AG10803 (cell line): ENCODE measurements around the gene XRRA1.

Experiments
- DNase-seq: peaks from one replicate; pipeline ENCODE4 v3.0.0; 2010; ENCODE audit warnings: low read depth
- H3K4me3 ChIP-seq: 2 replicates; pipeline ENCODE4 v1.5.1; 2011; ENCODE audit warnings: mild to moderate bottlenecking, low read length, control low read depth
- TF ChIP-seq, protein P1 (sequence below): conservative IDR thresholded peaks from 2 replicates; pipeline ENCODE4 v1.5.1; 2011; ENCODE audit warnings: mild to moderate bottlenecking, low read length, control low read depth, inconsistent platforms

Gene XRRA1

DNA sequence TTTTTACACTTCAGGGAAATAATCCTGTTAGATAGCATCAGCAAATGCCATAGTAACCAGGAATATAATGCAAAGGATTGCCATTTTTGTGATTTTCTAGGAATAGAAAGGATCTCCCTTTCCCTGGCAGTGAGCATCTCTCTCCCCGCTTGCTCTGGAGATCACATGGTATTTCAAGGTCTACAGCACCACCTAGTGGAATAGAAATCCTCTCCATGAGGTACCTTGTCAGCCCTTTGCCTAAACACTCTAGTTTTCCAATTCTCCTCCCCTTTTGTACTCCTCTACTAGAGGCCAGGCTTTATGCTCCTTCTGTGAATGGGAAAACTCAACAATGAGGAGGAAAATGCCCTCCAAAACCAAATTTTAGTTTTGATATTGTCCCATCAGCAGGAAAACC lies 78.4 kb downstream of the XRRA1 start:
- TF ChIP-seq, protein P1, sequence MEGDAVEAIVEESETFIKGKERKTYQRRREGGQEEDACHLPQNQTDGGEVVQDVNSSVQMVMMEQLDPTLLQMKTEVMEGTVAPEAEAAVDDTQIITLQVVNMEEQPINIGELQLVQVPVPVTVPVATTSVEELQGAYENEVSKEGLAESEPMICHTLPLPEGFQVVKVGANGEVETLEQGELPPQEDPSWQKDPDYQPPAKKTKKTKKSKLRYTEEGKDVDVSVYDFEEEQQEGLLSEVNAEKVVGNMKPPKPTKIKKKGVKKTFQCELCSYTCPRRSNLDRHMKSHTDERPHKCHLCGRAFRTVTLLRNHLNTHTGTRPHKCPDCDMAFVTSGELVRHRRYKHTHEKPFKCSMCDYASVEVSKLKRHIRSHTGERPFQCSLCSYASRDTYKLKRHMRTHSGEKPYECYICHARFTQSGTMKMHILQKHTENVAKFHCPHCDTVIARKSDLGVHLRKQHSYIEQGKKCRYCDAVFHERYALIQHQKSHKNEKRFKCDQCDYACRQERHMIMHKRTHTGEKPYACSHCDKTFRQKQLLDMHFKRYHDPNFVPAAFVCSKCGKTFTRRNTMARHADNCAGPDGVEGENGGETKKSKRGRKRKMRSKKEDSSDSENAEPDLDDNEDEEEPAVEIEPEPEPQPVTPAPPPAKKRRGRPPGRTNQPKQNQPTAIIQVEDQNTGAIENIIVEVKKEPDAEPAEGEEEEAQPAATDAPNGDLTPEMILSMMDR = peak; percentile 36
- no peak overlapping the region for H3K4me3 ChIP-seq
- DNase-seq = peak; percentile 34

DNA sequence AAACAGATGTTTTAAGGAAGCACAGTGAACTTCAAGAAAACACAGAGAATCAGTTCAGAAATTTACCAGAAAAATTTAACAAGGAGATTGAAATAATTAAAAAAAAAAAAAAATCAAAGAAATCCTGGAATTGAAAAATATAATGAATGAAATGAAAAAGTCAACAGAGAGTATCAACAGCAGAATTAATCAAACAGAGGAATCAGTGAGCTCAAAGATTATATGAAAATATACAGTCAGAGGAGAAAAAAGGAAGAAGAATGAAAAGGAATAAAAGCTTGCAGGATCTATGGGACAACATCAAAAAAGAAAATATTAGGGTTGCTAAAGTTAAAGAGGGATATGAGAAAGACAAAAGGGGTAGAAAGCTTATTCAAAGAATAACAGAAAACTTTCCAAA lies 82.3 kb downstream of the XRRA1 start:
- H3K4me3 ChIP-seq = no peak overlapping the region
- TF ChIP-seq, protein P1 = no peak
- DNase-seq = no peak

DNA sequence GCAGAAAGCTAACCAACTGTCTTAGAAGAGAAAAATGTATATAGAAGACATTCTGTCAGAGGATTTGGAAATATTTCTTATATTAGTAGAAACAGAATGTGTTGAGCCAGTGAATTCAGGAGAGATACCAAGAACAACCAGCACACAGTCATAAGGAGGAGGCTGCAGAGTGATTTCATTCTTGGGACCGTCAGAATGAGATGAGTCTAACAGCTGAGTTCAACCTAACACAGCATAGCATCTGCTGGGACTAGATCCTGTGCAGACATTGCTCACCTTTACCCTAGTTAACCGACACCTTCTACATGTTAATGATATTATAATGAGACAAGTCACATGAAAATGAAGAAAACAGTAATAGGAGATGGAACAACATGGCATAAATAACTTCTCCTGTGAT lies 85.5 kb downstream of the XRRA1 start:
- DNase-seq = no peak
- TF ChIP-seq, protein P1 = no peak
- H3K4me3 ChIP-seq = no peak overlapping the region

DNA sequence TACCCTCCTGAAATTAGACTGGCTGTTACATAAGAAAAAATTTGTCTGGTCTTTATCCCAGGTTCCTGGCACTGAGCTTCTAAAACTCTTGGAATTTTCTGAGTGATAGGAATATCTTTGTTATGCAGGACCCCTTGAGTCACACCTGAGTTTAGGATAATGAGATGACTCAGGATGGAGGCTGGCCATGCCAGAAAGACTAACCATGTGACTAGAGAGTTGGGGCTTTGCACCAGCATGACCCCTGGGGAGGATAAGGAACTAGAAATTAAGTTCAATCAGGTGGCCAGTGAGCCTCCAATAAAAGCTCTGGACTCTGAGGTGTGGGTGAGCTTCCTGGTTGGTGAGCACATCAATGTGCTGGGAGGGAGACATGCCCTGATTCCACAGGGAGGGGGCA lies 88.1 kb downstream of the XRRA1 start:
- DNase-seq = no peak
- TF ChIP-seq, protein P1 = no peak
- no peak overlapping the region for H3K4me3 ChIP-seq

DNA sequence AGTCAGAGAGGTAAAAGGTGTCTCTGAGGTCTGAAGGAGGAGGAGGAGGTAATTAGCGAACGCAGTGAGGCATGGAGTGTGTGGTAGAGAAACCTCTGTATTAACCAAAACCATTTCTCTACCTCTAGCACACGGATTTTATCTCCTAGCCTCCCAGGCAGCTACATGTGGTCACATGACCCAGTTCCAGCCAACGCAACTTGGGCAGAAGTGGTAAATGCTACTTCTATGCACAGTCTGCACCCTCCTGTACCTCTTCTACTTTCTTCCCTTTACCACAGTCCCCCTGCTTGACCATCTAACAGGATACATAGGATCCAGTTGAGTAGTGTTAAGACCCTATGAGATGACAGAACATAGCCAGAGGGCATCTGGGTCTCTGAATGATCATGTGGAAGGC lies 95.7 kb downstream of the XRRA1 start:
- H3K4me3 ChIP-seq = no peak overlapping the region
- TF ChIP-seq, protein P1 = no peak
- no peak for DNase-seq

DNA sequence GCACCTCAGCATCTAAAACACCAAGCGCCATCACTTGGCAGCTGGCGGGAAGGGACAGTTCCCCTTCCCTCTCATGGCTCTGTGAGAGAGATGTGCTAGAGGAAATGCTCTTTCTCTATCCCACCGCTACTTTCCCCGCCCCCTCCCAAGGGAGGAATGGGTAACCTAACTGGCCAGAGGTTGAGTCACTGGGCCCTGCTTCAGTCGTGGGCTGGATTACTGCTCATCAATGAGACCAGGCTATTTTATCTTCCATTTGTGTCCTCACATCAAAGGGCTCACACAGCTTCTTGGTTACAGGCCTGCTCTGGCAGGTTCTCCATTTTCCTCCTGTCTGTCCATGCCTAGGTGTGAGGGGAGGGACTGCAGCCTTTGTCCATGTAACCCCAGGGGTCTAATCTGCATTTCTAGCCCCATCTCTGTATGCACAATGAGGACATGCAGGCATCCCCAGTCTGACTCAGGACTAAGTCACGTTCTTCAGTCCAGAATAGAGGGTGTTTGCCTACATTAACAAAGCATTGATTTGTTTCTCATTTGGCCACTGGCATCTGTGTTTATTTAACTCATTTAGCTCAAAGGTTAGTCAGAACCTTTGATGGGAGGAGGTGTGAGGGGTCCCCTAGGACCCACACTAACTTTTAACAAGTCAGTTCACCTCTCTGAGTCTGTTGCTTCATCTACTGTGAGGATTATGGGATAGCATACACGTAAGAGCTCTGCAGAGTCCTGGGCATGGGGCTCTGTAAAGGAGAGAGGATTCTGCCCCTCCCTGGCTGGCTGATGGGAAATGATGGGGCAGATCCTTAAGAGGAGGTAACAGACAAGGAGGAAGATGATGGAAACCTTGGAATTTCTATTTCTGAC lies 99.1 kb downstream of the XRRA1 start:
- DNase-seq = peak; percentile 61
- H3K4me3 ChIP-seq = no peak overlapping the region
- TF ChIP-seq, protein P1 = no peak

DNA sequence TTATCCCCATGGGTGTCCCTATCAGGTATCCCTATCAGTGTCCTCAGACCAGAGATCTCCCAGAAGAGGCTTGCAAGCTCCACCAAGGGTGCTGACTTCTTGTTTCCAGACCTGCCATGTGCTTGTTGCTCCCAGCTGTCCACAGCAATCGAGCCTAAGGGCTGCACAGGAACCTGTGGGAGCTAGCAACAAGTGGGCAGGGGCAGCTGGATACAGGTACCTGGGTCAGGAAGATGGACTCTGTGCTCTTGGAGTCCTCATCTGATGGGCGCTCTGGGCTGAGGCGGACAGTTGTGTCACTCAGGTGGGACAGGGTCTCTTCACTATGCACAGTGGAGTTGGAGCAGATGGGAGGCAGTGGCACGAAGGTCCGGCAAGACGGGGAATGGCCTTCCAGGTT lies 101.0 kb downstream of the XRRA1 start:
- no peak for DNase-seq
- TF ChIP-seq, protein P1 = no peak

More for the DNA sequence above, 101.0 kb downstream of the XRRA1 start:
- H3K4me3 ChIP-seq = no peak overlapping the region
